Ovary (tissue), 9 donors: ENCODE measurements around the gene METRNL. TPM values are rescaled to one million over a fixed set of nuclear protein-coding genes. Genes with fewer than 3 reads are reported as not detected.
A peak's percentile ranks its signal among the peaks of the same experiment; 100 is the strongest.

ENCODE experiments used
- DNase-seq, 5 donors: peaks; one replicate each; pipeline ENCODE4 v3.0.0-alpha.2; 2019 to 2020
- H3K27ac ChIP-seq, 2 donors: fragments of 200-600 bp; one replicate each; pipeline versions ENCODE4 v1.5.1 to v1.8.0; 2019 to 2022
- H3K27me3 ChIP-seq: fragments of 200-600 bp; one replicate; pipeline ENCODE4 v1.8.0; 2022
- H3K36me3 ChIP-seq: fragments of 200-600 bp; sonication (generic); one replicate; pipeline ENCODE4 v1.5.1; 2019
- H3K4me1 ChIP-seq: one replicate; pipeline ENCODE4 v1.8.1; 2013; ENCODE audit warnings: mild to moderate bottlenecking, moderate library complexity; ENCODE audit not compliant: insufficient read depth
- H3K4me3 ChIP-seq: fragments of 200-600 bp; sonication (generic); one replicate; pipeline ENCODE4 v1.5.1; 2017
- H3K9me3 ChIP-seq, 2 donors: fragments of 200-600 bp in 1 of 2; sonication (generic) in 1 of 2; one replicate each; pipeline versions ENCODE4 v1.5.1 to v1.8.1; 2013 to 2019; ENCODE audit warnings: mild to moderate bottlenecking in 1 of 2, moderate library complexity in 1 of 2
- CTCF ChIP-seq, 3 donors: fragments of 450-650 bp in 2 of 3; fragments of 200-600 bp in 1 of 3; IDR thresholded peaks; one replicate each; pipeline versions ENCODE4 v1.5.1 to v1.8.0; 2016 to 2022; ENCODE audit warnings: antibody characterized with exemption in 3 of 3, mild to moderate bottlenecking in 1 of 3
- EP300 ChIP-seq: sonication (generic); formaldehyde crosslinking; IDR thresholded peaks from one replicate; pipeline ENCODE4 v1.6.1; 2017; ENCODE audit warnings: antibody characterized with exemption
- POLR2A ChIP-seq: fragments of 450-650 bp; IDR thresholded peaks from one replicate; pipeline ENCODE4 v1.6.1; 2017; ENCODE audit warnings: antibody characterized with exemption, mild to moderate bottlenecking, moderate library complexity
- WGBS, 3 donors: extraction: QIAGEN DNeasy Blood & Tissue Kit in 1 of 3; methylation state at CpG; one replicate each; pipeline versions ENCODE4 v1.1.5 to v1.1.7; 2013 to 2017; 5-methylcytosine and 5-hydroxymethylcytosine counted together
- intact Hi-C, 4 donors: fragments of 100-400 bp; cut with DNase I; formaldehyde crosslinking; loops; one replicate each; pipeline versions ENCODE4 v1.11.0 to v1.15.1; 2022 to 2023
- polyA plus RNA-seq, 2 donors: library from polyadenylated mRNA; stranded (reverse); fragments of 200-250 nt in 1 of 2; fragments of 350-450 nt in 1 of 2; fragmentation: Illumina TruSeq in 1 of 2; extraction: RNeasy Lipid Tissue Mini Kit (QIAGEN cat#74804) in 1 of 2; gene quantifications; one replicate each; pipeline ENCODE4 v1.2.3, GENCODE V29; 2013 to 2014
- total RNA-seq, 7 donors: library from RNA; depleted of rRNA in 2 of 7; stranded (reverse); fragments of >200 nt in 2 of 7; fragmentation: NEBNext Ultra II Directional in 3 of 7; extraction: Animal tissue kit (Norgen Biotek cat#: 25700) in 3 of 7; gene quantifications; one replicate each; pipeline versions ENCODE4 v1.1.0 to v1.2.4, GENCODE V29; 2016 to 2023
- donor health status: DM: no; HTN: no; CAD: no; lungs with moderate emphysema.
- donor health status: DM: no; HTN: no; CAD: no.
- donor health status: Bipolar disorder and iron deficiency.
- donor health status: DM: yes; HTN: yes; CAD: no.
- donor health status: DM: no; HTN: no; CAD: no.
- donor health status: DM: yes; HTN: yes; CAD: no.

Gene METRNL
- total and polyA plus RNA-seq, 9 donors: 4.3 to 84.3 (median 29.4) TPM

GRCh38 chr17:83128306-83129240 is 49.2 kb downstream of the METRNL start:
- no peaks in the 10 kb centered on the region for H3K27me3 ChIP-seq
- intact Hi-C loops: no loop called here
- no peaks in the 10 kb centered on the region for H3K4me1 ChIP-seq
- peak in 2 of 5 donors; percentile 4 to 25 for DNase-seq
- no peak overlapping the region for H3K4me3 ChIP-seq
- no peaks in the 10 kb centered on the region for H3K9me3 ChIP-seq
- H3K27ac ChIP-seq: no peak overlapping the region
- TF ChIP-seq EP300: no peak
- no peak for TF ChIP-seq CTCF (IDR thresholded peaks at IDR 0.05)
- TF ChIP-seq POLR2A: no peak
- no peaks in the 10 kb centered on the region for H3K36me3 ChIP-seq
- 83 to 84% (median 84%) methylated on average over 32 of the region's 32 CpGs for WGBS, 3 donors

GRCh38 chr17:83129676-83130075 is 50.3 kb downstream of the METRNL start:
- no peak overlapping the region for H3K4me3 ChIP-seq
- 94 to 96% (median 95%) methylated on average over 12 of the region's 12 CpGs for WGBS, 3 donors
- H3K4me1 ChIP-seq: no peaks in the 10 kb centered on the region
- H3K9me3 ChIP-seq: no peaks in the 10 kb centered on the region
- intact Hi-C loops: no loop called here
- DNase-seq: peak in 1 of 5 donors; percentile 23
- H3K27me3 ChIP-seq: no peaks in the 10 kb centered on the region
- TF ChIP-seq EP300 (no peak), CTCF (IDR thresholded peaks at IDR 0.05) (no peak), POLR2A (no peak)
- no peaks in the 10 kb centered on the region for H3K36me3 ChIP-seq
- H3K27ac ChIP-seq: no peak overlapping the region

GRCh38 chr17:83131401-83132011 is 52.1 kb downstream of the METRNL start:
- WGBS, 3 donors: 88 to 92% (median 89%) methylated on average over 14 of the region's 14 CpGs
- Histone ChIP-seq H3K27ac (no peak overlapping the region), H3K4me1 (no peaks in the 10 kb centered on the region), H3K9me3 (no peaks in the 10 kb centered on the region), H3K36me3 (no peaks in the 10 kb centered on the region), H3K27me3 (no peaks in the 10 kb centered on the region), H3K4me3 (no peak overlapping the region)
- peak in 2 of 5 donors; percentile 4 to 16 for DNase-seq
- intact Hi-C loops: no loop called here
- no peak for TF ChIP-seq POLR2A
- no peak for TF ChIP-seq CTCF (IDR thresholded peaks at IDR 0.05)
- TF ChIP-seq EP300: no peak

- Histone ChIP-seq H3K27ac (no peak overlapping the region), H3K36me3 (no peaks in the 10 kb centered on the region), H3K9me3 (no peaks in the 10 kb centered on the region), H3K27me3 (no peaks in the 10 kb centered on the region), H3K4me3 (no peak overlapping the region), H3K4me1 (no peaks in the 10 kb centered on the region)
- intact Hi-C loops: no loop called here
- TF ChIP-seq CTCF (IDR thresholded peaks at IDR 0.05): no peak
- no peak for TF ChIP-seq EP300
- TF ChIP-seq POLR2A: no peak
- 90 to 91% (median 91%) methylated on average over 21 of the region's 21 CpGs for WGBS, 3 donors
- DNase-seq: peak in 3 of 5 donors; percentile 5 to 19 (median 8)
Measured at GRCh38 chr17:83132251-83133081, 53.1 kb downstream of the METRNL start.
